ENCODE data around the gene PIK3R5. TPM values are rescaled to one million over a fixed set of nuclear protein-coding genes. Genes with fewer than 3 reads are reported as not detected.

The PIK3R5 gene
- total RNA-seq, 4 donors from 2014 or later, result 3.6 to 12.0 (median 8.2) TPM

DNA sequence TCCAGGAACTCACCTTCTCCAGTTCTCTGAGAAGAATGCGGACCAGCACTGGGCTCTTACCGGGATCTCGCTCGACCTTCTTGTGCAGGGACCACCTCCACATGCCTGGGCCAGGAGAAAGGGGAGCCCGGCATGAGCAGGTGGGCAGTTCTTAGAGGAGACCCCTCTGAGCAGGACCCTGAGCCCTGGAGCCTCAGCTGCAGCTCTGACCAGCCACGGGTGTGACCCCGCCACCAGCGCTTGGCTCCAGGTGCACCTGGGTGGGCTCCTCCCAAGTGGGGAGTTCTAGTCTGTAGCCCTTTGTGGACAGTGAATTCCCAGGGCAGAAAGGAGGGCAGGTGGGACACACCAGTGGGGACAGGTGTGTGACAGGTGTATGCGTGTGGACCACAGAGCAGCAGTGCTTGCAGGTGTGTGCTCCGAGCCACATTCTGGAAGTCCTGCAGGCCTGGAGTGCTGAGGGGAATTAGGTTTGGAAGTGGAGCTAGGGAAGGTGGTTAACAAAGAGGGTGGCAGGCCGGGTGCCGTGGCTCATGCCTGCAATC is 126.9 kb downstream of the PIK3R5 start:
- H3K4me3 ChIP-seq (ENCODE audit: low read depth, poor library complexity, severe bottlenecking), result no peak overlapping the region
- peak in 1 of 2 donors; percentile 31 for DNase-seq (ENCODE audit: low spot score in 2 of 2)
- TF ChIP-seq POLR2A (IDR thresholded peaks at IDR 0.05), result no peak
- TF ChIP-seq, protein P1, sequence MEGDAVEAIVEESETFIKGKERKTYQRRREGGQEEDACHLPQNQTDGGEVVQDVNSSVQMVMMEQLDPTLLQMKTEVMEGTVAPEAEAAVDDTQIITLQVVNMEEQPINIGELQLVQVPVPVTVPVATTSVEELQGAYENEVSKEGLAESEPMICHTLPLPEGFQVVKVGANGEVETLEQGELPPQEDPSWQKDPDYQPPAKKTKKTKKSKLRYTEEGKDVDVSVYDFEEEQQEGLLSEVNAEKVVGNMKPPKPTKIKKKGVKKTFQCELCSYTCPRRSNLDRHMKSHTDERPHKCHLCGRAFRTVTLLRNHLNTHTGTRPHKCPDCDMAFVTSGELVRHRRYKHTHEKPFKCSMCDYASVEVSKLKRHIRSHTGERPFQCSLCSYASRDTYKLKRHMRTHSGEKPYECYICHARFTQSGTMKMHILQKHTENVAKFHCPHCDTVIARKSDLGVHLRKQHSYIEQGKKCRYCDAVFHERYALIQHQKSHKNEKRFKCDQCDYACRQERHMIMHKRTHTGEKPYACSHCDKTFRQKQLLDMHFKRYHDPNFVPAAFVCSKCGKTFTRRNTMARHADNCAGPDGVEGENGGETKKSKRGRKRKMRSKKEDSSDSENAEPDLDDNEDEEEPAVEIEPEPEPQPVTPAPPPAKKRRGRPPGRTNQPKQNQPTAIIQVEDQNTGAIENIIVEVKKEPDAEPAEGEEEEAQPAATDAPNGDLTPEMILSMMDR (IDR thresholded peaks at IDR 0.05), result no peak
- intact Hi-C loops (cut with DNase I; ENCODE audit: low total_unique reads), result no loop called here
- 92 to 94% methylated on average over 12 of the region's 12 CpGs for WGBS, 2 donors

DNA sequence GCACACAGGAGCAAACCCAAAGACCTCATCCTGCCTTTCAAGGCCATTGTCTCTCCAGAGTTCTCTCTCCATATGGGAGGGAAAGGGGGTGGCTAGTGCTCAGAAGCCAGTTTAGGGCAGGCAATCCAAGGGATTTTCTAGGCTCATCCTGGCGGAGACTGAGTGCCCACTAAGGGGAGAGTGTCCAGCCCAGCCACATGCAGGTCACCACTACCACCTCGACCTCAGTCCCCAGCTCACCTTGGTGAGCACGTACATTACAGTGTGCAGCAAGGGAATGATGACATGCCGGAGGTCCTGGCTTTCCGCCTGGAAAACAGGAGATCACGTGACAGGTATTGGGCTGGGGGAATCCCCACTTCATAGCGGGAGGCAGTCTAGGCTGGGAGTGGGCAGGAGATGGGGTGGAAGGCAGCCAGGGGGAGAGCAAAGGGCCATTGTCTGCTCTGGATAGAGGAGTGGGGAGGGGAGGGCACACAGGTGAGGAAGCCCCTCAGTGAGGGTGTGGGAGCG is 127.9 kb downstream of the PIK3R5 start:
- TF ChIP-seq, protein P1 (IDR thresholded peaks at IDR 0.05), result no peak
- no peak for TF ChIP-seq POLR2A (IDR thresholded peaks at IDR 0.05)
- no peak overlapping the region for H3K4me3 ChIP-seq (ENCODE audit: low read depth, poor library complexity, severe bottlenecking)
- intact Hi-C loops (cut with DNase I; ENCODE audit: low total_unique reads), result no loop called here
- whole genome bisulfite sequencing, 2 donors, result 33 to 38% methylated on average over 8 of the region's 8 CpGs
- peak in 1 of 2 donors; percentile 59 for DNase-seq (ENCODE audit: low spot score in 2 of 2)

DNA sequence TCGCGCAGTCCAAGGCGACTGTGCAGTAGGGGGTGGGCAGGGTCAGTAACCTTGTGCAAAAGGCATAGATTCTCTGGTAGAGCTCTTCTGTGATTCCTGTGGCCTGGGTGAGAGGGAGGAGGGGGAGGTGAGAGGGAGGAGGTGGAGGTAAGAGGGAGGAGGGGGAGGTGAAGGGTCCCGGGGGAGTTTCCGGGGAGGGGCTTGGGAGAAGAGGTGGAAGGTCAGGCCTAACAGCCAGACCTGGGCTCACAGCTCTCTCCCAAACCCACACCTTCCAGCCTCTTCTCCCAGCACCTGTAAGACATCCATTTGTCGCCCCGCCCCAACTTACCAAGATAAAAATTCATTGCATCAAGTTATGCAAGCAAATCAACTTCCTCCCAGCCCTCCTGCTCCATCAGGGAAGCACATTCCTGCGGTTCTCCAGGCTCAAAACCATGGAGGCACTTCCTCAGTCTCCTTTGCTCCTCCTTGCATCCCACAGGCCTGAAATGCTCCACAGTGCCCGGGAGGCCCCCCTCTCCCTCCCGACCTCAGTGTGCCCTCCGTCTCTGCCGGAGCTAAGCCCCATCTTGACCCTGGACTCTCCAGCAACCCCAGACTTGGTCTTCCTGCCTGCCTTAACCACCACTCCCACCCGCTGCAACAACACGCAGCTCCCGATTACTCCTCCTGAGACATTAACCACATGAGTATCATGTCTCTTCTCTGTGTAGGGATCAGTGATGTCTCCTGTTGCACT is 128.5 kb downstream of the PIK3R5 start:
- no peak for TF ChIP-seq POLR2A (IDR thresholded peaks at IDR 0.05)
- TF ChIP-seq, protein P1 (IDR thresholded peaks at IDR 0.05), result no peak
- 74 to 77% methylated on average over 15 of the region's 15 CpGs for WGBS, 2 donors
- no peak overlapping the region for H3K4me3 ChIP-seq (ENCODE audit: low read depth, poor library complexity, severe bottlenecking)
- DNase-seq (ENCODE audit: low spot score in 2 of 2), result peak; percentile 5 to 75
- intact Hi-C loops (cut with DNase I; ENCODE audit: low total_unique reads), result no loop called here

DNA sequence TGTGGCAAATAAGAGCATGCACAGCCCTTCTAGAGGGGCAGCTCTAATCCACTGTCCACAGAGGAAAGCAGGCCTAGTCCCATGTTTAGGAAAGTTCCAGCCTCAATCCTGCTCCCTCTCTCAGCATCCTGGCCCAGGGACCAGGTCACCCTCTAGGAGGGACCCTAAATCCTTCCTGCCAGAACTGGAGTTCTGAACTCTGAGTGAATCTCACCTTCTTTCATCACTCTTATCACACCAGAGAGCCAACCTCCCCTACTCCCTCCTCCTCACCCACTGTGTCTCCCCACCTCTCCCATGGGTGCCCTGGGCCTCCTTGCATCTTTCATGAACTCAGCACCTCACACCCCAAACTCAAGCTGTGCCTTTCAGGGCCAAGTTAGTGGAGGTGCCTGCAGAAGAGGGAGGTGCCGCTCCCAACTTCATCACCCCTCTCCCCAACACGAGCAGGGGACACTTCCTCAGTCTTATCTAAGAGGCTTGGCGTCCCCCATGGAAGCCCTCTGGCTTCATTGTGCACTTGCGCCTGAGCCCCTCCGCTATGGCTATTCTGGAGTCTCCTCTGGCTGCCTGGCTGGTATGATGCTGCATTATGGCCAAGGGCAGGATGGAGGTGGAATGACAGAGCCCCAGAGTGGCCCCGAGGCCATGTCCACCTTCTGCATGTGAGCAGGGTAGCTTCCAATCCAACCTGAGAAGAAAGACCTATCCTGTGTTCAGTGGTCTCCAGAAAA is 129.7 kb downstream of the PIK3R5 start:
- WGBS, 2 donors, result 87 to 89% methylated on average over 6 of the region's 6 CpGs
- peak in 1 of 2 donors; percentile 48 for DNase-seq (ENCODE audit: low spot score in 2 of 2)
- intact Hi-C loops (cut with DNase I; ENCODE audit: low total_unique reads), result no loop called here
- no peak for TF ChIP-seq POLR2A (IDR thresholded peaks at IDR 0.05)
- TF ChIP-seq, protein P1 (IDR thresholded peaks at IDR 0.05), result no peak
- no peak overlapping the region for H3K4me3 ChIP-seq (ENCODE audit: low read depth, poor library complexity, severe bottlenecking)

DNA sequence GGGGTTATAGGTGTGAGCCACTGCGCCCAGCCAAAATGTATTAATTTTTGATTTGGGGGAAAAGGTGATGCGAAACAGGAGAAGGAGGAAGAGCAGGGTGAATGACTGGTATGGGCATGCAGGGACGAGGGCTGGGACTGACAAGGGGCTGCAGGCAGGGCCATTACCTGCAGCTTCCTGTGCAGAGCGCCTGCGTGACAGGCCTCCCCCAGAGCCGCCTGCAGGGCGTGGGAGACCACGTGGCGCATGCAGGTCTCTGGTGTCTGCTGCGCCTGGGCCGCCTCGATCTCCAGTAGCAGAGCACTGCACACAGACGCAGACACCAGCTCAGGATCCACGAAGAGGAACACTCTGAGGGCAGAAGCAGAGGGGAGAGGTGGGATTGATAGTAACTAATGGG is 130.4 kb downstream of the PIK3R5 start:
- 82 to 83% methylated on average over 14 of the region's 14 CpGs for WGBS, 2 donors
- H3K4me3 ChIP-seq (ENCODE audit: low read depth, poor library complexity, severe bottlenecking), result no peak overlapping the region
- intact Hi-C loops (cut with DNase I; ENCODE audit: low total_unique reads), result no loop called here
- TF ChIP-seq, protein P1 (IDR thresholded peaks at IDR 0.05), result no peak
- no peak for TF ChIP-seq POLR2A (IDR thresholded peaks at IDR 0.05)
- DNase-seq (ENCODE audit: low spot score in 2 of 2), result no peak

Measured in lower leg skin (tissue), 4 donors.